Endothelial cell of umbilical vein (primary cell): ENCODE data around the gene RANBP2. TPM values are rescaled to one million over a fixed set of nuclear protein-coding genes. Genes with fewer than 3 reads are reported as not detected.

Experiments
- BruUV-seq: library from RNA; stranded (reverse); fragments of 400-500 nt; replicated peaks from 2 replicates; lab custom pipeline; 2021; lab: Mats Ljungman, UMichigan
- CTCF ChIA-PET: fragments of 300-600, 350-600 bp; sonication (Branson Sonifier 250); formaldehyde crosslinking; loops from one replicate; lab custom pipeline; 2021; ENCODE audit warnings: antibody characterized with exemption, inconsistent platforms; lab: Charles Lee
- POLR2A ChIA-PET: fragments of 300-600, 350-600 bp; sonication (Branson Sonifier 250); formaldehyde crosslinking; loops from one replicate; lab custom pipeline; 2021; ENCODE audit warnings: antibody characterized with exemption, inconsistent platforms; lab: Charles Lee
- DNase-seq: peaks from one replicate; pipeline ENCODE4 v3.0.0-alpha.2; 2011; ENCODE audit warnings: low read depth, low spot score
- FAIRE-seq: peaks from 2 replicates; lab custom pipeline; 2011; peaks lifted over from hg19 to GRCh38; lab: Jason Lieb, UNC
- H2AFZ ChIP-seq: 2 replicates; pipeline ENCODE4 v1.6.0; 2012; ENCODE audit warnings: low read depth, low read length, control low read depth, inconsistent platforms
- H3K27ac ChIP-seq: 2 replicates; pipeline ENCODE4 v1.5.1; 2011; ENCODE audit warnings: low read depth, mild to moderate bottlenecking, control low read depth, low read length, moderate library complexity; ENCODE audit not compliant: insufficient read depth
- H3K27me3 ChIP-seq, 2 experiments: 2 replicates each; pipeline versions ENCODE4 v1.6.0 to v1.6.1; 2011; ENCODE audit warnings: low read length in 2 of 2, mixed read lengths in 1 of 2; ENCODE audit not compliant: control insufficient read depth in 2 of 2, insufficient read depth in 2 of 2
- H3K36me3 ChIP-seq, 2 experiments: 2 replicates in 1 of 2; 3 replicates in 1 of 2; pipeline ENCODE4 v1.5.1; 2011; ENCODE audit warnings: low read length in 2 of 2, mild to moderate bottlenecking in 1 of 2, moderate library complexity in 1 of 2; ENCODE audit not compliant: control insufficient read depth in 2 of 2, insufficient read depth in 2 of 2; ENCODE audit errors: extremely low read depth in 1 of 2
- H3K4me1 ChIP-seq: 3 replicates; pipeline ENCODE4 v1.5.1; 2011; ENCODE audit warnings: mild to moderate bottlenecking, low read length; ENCODE audit not compliant: control insufficient read depth, insufficient read depth; ENCODE audit errors: extremely low read depth
- H3K4me2 ChIP-seq: 2 replicates; pipeline ENCODE4 v1.6.1; 2011; ENCODE audit warnings: low read length, control low read depth, mixed read lengths; ENCODE audit not compliant: insufficient read depth
- H3K4me3 ChIP-seq, 3 experiments: fragments of 200-600 bp in 1 of 3; sonication (generic), shearing (Covaris generic) in 1 of 3; replicated peaks in 1 of 3; 2 replicates each; pipeline ENCODE4 v1.5.1; 2011 to 2016; ENCODE audit warnings: control low read depth in 3 of 3, low read length in 3 of 3, mild to moderate bottlenecking in 2 of 3, inconsistent platforms in 1 of 3, low read depth in 1 of 3, moderate library complexity in 1 of 3; ENCODE audit not compliant: insufficient read depth in 1 of 3
- H3K79me2 ChIP-seq: 2 replicates; pipeline ENCODE4 v1.6.0; 2012; ENCODE audit warnings: low read length, inconsistent platforms; ENCODE audit not compliant: control insufficient read depth, insufficient read depth
- H3K9ac ChIP-seq: replicated peaks from 2 replicates; pipeline ENCODE3; 2011; ENCODE audit warnings: low read length, control low read depth; ENCODE audit not compliant: insufficient read depth; ENCODE audit errors: extremely low read depth
- H3K9me1 ChIP-seq: replicated peaks from 3 replicates; pipeline ENCODE4 v1.6.0; 2011; ENCODE audit warnings: mild to moderate bottlenecking, low read length; ENCODE audit not compliant: control insufficient read depth, insufficient read depth; ENCODE audit errors: extremely low read depth
- H3K9me3 ChIP-seq: replicated peaks from 2 replicates; pipeline ENCODE4 v1.5.1; 2012; ENCODE audit warnings: low read length, inconsistent platforms; ENCODE audit not compliant: control insufficient read depth, insufficient read depth
- H4K20me1 ChIP-seq: replicated peaks from 2 replicates; pipeline ENCODE3; 2011; ENCODE audit warnings: mild to moderate bottlenecking, low read length; ENCODE audit not compliant: control insufficient read depth, insufficient read depth; ENCODE audit errors: extremely low read depth
- EZH2 ChIP-seq: IDR thresholded peaks from 2 replicates; pipeline ENCODE4 v1.6.1; 2012; ENCODE audit warnings: borderline replicate concordance, low read depth, mild to moderate bottlenecking, moderate library complexity, low read length, inconsistent platforms; ENCODE audit not compliant: severe bottlenecking
- FOS ChIP-seq: IDR thresholded peaks from 2 replicates; pipeline ENCODE4 v1.6.1; 2011; ENCODE audit warnings: mild to moderate bottlenecking, low read length, moderate library complexity, borderline replicate concordance; ENCODE audit not compliant: insufficient read depth
- GATA2 ChIP-seq: IDR thresholded peaks from 2 replicates; pipeline ENCODE4 v1.7.0; 2011; ENCODE audit warnings: low read depth, mild to moderate bottlenecking, moderate library complexity, mixed read lengths, low read length; ENCODE audit not compliant: insufficient read length, insufficient read depth
- JUN ChIP-seq: IDR thresholded peaks from 2 replicates; pipeline ENCODE4 v1.6.1; 2011; ENCODE audit warnings: borderline replicate concordance, low read depth; ENCODE audit not compliant: insufficient read length, insufficient read depth
- MYC ChIP-seq: IDR thresholded peaks from one replicate; pipeline ENCODE4 v1.6.1; 2011; ENCODE audit warnings: mild to moderate bottlenecking, low read depth, low read length
- POLR2A ChIP-seq: IDR thresholded peaks from 2 replicates; pipeline ENCODE4 v1.6.1; 2012; ENCODE audit warnings: low read depth, mild to moderate bottlenecking, control low read depth, low read length
- POLR2AphosphoS5 ChIP-seq: IDR thresholded peaks from 2 replicates; pipeline ENCODE4 v1.6.1; 2012; ENCODE audit warnings: low read depth, mild to moderate bottlenecking, control low read depth, low read length, moderate library complexity; ENCODE audit not compliant: insufficient read depth
- dilution Hi-C: fragments of 300-500 bp; cut with MboI; formaldehyde crosslinking; loops from one replicate; pipeline ENCODE4 v1.15.0; 2019; ENCODE audit warnings: low sequenced_read_pairs; ENCODE audit not compliant: extremely low pct_ligation_motif_present
- intact Hi-C: fragments of 100-400 bp; cut with micrococcal nuclease; formaldehyde crosslinking; loops from one replicate; pipeline ENCODE4 v1.10.0; 2022
- polyA plus RNA-seq, 4 experiments: library from polyadenylated mRNA; depleted of rRNA in 3 of 4; stranded (reverse) in 3 of 4; unstranded in 1 of 4; fragments of >200 nt; gene quantifications; 2 replicates each; pipeline versions ENCODE4 v1.2.1 to v1.2.3, GENCODE V29; 2011 to 2012; ENCODE audit warnings: missing spikeins in 1 of 4
- total RNA-seq: library from RNA; stranded (reverse); gene quantifications from 2 replicates; pipeline ENCODE4 v1.2.3, GENCODE V29; 2021
- TF ChIP-seq, protein P1 (sequence below): IDR thresholded peaks from 2 replicates; pipeline ENCODE4 v1.6.1; 2011; ENCODE audit not compliant: insufficient read depth, insufficient read length
- TF ChIP-seq, protein P2 (sequence below), 2 donors: IDR thresholded peaks; 1 replicate in 1 of 2; 2 replicates in 1 of 2; pipeline ENCODE4 v1.5.1; 2011; ENCODE audit warnings: low read length in 2 of 2, mild to moderate bottlenecking in 2 of 2, moderate library complexity in 2 of 2, control low read depth in 1 of 2, inconsistent platforms in 1 of 2, low read depth in 1 of 2; ENCODE audit not compliant: insufficient read depth in 1 of 2; ENCODE audit errors: extremely low read depth in 1 of 2

Gene RANBP2
- total and polyA plus RNA-seq, 2 donors (not counting 3 experiments of a cell fraction or from before 2014, with no cell fraction given): 7.2 to 79.4 TPM

DNA sequence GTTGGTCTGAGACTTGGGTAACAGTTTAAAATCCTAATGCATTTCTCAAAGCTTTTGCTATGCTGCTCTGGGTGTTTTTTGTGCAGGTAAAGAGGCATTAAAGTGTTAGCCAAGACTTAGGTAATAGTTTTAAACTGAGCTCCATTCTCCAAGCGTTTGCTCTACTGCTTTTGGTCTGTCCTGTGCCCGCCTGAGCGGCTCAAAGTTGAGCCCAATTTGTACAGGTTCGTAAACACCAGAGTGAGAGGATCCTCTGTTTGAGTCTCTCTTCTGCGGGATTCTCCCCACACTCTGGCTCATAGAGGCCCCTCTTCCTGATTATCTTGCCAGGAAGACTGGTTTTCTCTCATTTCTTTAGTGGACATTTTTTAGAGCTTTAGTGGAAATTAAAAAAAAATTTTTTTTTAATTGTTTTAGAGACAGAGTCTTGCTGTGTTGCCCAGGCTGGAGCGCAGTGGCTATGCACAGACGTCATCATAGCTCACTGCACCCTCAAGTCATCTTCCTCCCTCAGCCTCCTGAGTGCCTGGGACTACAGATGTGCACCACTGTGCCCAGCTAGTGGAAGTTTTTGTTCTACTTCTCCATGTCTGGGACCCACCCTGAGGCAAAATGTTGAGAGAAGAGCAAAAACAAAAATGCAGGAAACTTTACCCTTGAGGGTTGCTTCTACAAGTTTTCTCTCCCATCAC lies 83.9 kb downstream of the RANBP2 start:
- H3K9me1 ChIP-seq: no peaks in the 10 kb centered on the region
- POLR2A ChIA-PET: no interaction called here
- peaks cover 0 to 3% of the 10 kb centered on the region in 2 experiments for H3K36me3 ChIP-seq
- no TSS peak for BruUV-seq
- peaks cover 1% of the 10 kb centered on the region for H3K79me2 ChIP-seq
- no peak for TF ChIP-seq FOS
- no peak for TF ChIP-seq JUN
- no peak for TF ChIP-seq GATA2
- TF ChIP-seq, protein P1, sequence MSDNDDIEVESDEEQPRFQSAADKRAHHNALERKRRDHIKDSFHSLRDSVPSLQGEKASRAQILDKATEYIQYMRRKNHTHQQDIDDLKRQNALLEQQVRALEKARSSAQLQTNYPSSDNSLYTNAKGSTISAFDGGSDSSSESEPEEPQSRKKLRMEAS: no peak
- no peak for TF ChIP-seq POLR2AphosphoS5
- no peak for TF ChIP-seq EZH2
- TF ChIP-seq, protein P2, sequence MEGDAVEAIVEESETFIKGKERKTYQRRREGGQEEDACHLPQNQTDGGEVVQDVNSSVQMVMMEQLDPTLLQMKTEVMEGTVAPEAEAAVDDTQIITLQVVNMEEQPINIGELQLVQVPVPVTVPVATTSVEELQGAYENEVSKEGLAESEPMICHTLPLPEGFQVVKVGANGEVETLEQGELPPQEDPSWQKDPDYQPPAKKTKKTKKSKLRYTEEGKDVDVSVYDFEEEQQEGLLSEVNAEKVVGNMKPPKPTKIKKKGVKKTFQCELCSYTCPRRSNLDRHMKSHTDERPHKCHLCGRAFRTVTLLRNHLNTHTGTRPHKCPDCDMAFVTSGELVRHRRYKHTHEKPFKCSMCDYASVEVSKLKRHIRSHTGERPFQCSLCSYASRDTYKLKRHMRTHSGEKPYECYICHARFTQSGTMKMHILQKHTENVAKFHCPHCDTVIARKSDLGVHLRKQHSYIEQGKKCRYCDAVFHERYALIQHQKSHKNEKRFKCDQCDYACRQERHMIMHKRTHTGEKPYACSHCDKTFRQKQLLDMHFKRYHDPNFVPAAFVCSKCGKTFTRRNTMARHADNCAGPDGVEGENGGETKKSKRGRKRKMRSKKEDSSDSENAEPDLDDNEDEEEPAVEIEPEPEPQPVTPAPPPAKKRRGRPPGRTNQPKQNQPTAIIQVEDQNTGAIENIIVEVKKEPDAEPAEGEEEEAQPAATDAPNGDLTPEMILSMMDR (IDR thresholded peaks at IDR 0.05; ENCODE audit: extremely low read depth in 1 of 2, insufficient read depth in 1 of 2, low read depth in 1 of 2, low read length in 2 of 2): no peak
- TF ChIP-seq MYC: no peak
- no peak for TF ChIP-seq POLR2A
- H3K27me3 ChIP-seq: no peaks in the 10 kb centered on the region
- DNase-seq: no peak
- CTCF ChIA-PET: no interaction called here
- no peak overlapping the region for H3K4me3 ChIP-seq
- dilution Hi-C loops (no loop called here), intact Hi-C loops (no loop called here)
- no peak overlapping the region for H3K27ac ChIP-seq
- no peak overlapping the region for H2AFZ ChIP-seq
- FAIRE-seq: no peak
- no peak overlapping the region for H3K9ac ChIP-seq
- no peaks in the 10 kb centered on the region for H3K4me1 ChIP-seq
- no peak overlapping the region for H3K4me2 ChIP-seq
- no peaks in the 10 kb centered on the region for H4K20me1 ChIP-seq
- no peaks in the 10 kb centered on the region for H3K9me3 ChIP-seq
